Urinary bladder (tissue), 4 donors: Measurements from ENCODE around the gene ATF7IP2. TPM values are rescaled to one million over a fixed set of nuclear protein-coding genes. Genes with fewer than 3 reads are reported as not detected.
"Not testable (repeated sequence)": the region's sequence is repeated elsewhere in the genome, so short reads cannot be mapped to it uniquely, and the experiment has no call there.

Experiments
- DNase-seq: peaks from one replicate; pipeline ENCODE4 v3.0.0-alpha.2; 2015; ENCODE audit errors: extremely low spot score
- H3K27ac ChIP-seq: one replicate; pipeline ENCODE4 v1.5.1; 2013; ENCODE audit warnings: low read depth, mild to moderate bottlenecking, moderate library complexity
- H3K36me3 ChIP-seq: one replicate; pipeline ENCODE4 v1.6.1; 2013; ENCODE audit warnings: mild to moderate bottlenecking, moderate library complexity; ENCODE audit not compliant: insufficient read depth
- H3K4me1 ChIP-seq: one replicate; pipeline ENCODE4 v1.6.1; 2013; ENCODE audit warnings: mild to moderate bottlenecking, moderate library complexity; ENCODE audit not compliant: insufficient read depth
- H3K4me3 ChIP-seq: one replicate; pipeline ENCODE4 v1.5.1; 2013; ENCODE audit warnings: low read depth, low read length
- WGBS: extraction: QIAGEN DNeasy Blood & Tissue Kit; methylation state at CpG from one replicate; pipeline ENCODE4 v1.1.7; 2013; 5-methylcytosine and 5-hydroxymethylcytosine counted together
- polyA plus RNA-seq: library from polyadenylated mRNA; stranded (reverse); fragments of 200-250 nt; gene quantifications from one replicate; pipeline ENCODE4 v1.2.3, GENCODE V29; 2013
- total RNA-seq: library from RNA; depleted of rRNA; stranded (reverse); fragments of >200 nt; gene quantifications from one replicate; pipeline ENCODE4 v1.2.3, GENCODE V29; 2014
- donor health status: healthy with polysubstance abuse.
- donor health status: healthy.

ATF7IP2 gene
- total RNA-seq: 24.5 TPM
- polyA plus RNA-seq: 21.6 TPM

GRCh38 chr16:10385725-10386516 lies at the start of gene ATF7IP2:
Gene ATF7IP2, plus strand, starts transcription at chr16:10386061. Its CDS starts 44,560 bp downstream, at chr16:10430621.
- Histone ChIP-seq H3K36me3 (no peaks in the 10 kb centered on the region), H3K4me3 (peak within 1 kb of the TSS; percentile 39), H3K27ac (peak within 1 kb of the TSS; percentile 25), H3K4me1 (no peaks in the 10 kb centered on the region)
- DNase-seq: peak; percentile 55
- 5% methylated on average over 66 of the region's 66 CpGs for WGBS

GRCh38 chr16:10338426-10338825 lies 47.4 kb upstream of the ATF7IP2 start:
- no peak for DNase-seq
- WGBS: 21% methylated on average over 2 of the region's 2 CpGs

GRCh38 chr16:10339777-10340732 lies 45.8 kb upstream of the ATF7IP2 start:
- no peaks in the 10 kb centered on the region for H3K36me3 ChIP-seq
- no peak for DNase-seq
- H3K27ac ChIP-seq: no peak overlapping the region
- whole genome bisulfite sequencing: 89% methylated on average over 8 of the region's 8 CpGs
- no peak overlapping the region for H3K4me3 ChIP-seq
- H3K4me1 ChIP-seq: no peaks in the 10 kb centered on the region

More at GRCh38 chr16:10338426-10338825, 47.4 kb upstream of the ATF7IP2 start:
- no peak overlapping the region for H3K27ac ChIP-seq
- no peaks in the 10 kb centered on the region for H3K4me1 ChIP-seq
- H3K36me3 ChIP-seq: no peaks in the 10 kb centered on the region
- H3K4me3 ChIP-seq: no peak overlapping the region

- no peak for DNase-seq
- H3K36me3 ChIP-seq: no peaks in the 10 kb centered on the region
- no peak overlapping the region for H3K27ac ChIP-seq
- no peaks in the 10 kb centered on the region for H3K4me1 ChIP-seq
- WGBS: 48% methylated on average over 9 of the region's 9 CpGs
- H3K4me3 ChIP-seq: no peak overlapping the region
Measured at GRCh38 chr16:10343124-10343760, 42.6 kb upstream of the ATF7IP2 start.

GRCh38 chr16:10344699-10345098 lies 41.2 kb upstream of the ATF7IP2 start:
- not testable (repeated sequence) for H3K4me3 ChIP-seq, H3K4me1 ChIP-seq, DNase-seq, H3K27ac ChIP-seq, H3K36me3 ChIP-seq
- WGBS: 93% methylated on average over 1 of the region's 1 CpG

- H3K36me3 ChIP-seq: no peaks in the 10 kb centered on the region
- no peak for DNase-seq
- 98% methylated on average over 3 of the region's 3 CpGs for WGBS
Measured at GRCh38 chr16:10345629-10346028, 40.2 kb upstream of the ATF7IP2 start.

GRCh38 chr16:10349851-10350250 lies 36.0 kb upstream of the ATF7IP2 start:
- Histone ChIP-seq H3K36me3 (no peaks in the 10 kb centered on the region), H3K4me1 (no peaks in the 10 kb centered on the region), H3K27ac (no peak overlapping the region), H3K4me3 (no peak overlapping the region)
- no peak for DNase-seq
- WGBS: 80% methylated on average over 5 of the region's 5 CpGs

More at GRCh38 chr16:10345629-10346028, 40.2 kb upstream of the ATF7IP2 start:
- H3K4me3 ChIP-seq: no peak overlapping the region
- H3K4me1 ChIP-seq: no peaks in the 10 kb centered on the region
- H3K27ac ChIP-seq: no peak overlapping the region

GRCh38 chr16:10352262-10352661 lies 33.6 kb upstream of the ATF7IP2 start:
- H3K4me3 ChIP-seq: no peak overlapping the region
- no peak overlapping the region for H3K27ac ChIP-seq
- no peaks in the 10 kb centered on the region for H3K4me1 ChIP-seq
- no peaks in the 10 kb centered on the region for H3K36me3 ChIP-seq
- 66% methylated on average over 2 of the region's 2 CpGs for WGBS
- DNase-seq: no peak

- DNase-seq: no peak
- H3K36me3 ChIP-seq: no peaks in the 10 kb centered on the region
- WGBS: 96% methylated on average over 23 of the region's 23 CpGs
- no peak overlapping the region for H3K27ac ChIP-seq
- no peak overlapping the region for H3K4me3 ChIP-seq
- no peaks in the 10 kb centered on the region for H3K4me1 ChIP-seq
Measured at GRCh38 chr16:10355589-10355988, 30.3 kb upstream of the ATF7IP2 start.

- Histone ChIP-seq H3K36me3 (no peaks in the 10 kb centered on the region), H3K27ac (no peak overlapping the region), H3K4me3 (no peak overlapping the region), H3K4me1 (no peaks in the 10 kb centered on the region)
- 83% methylated on average over 11 of the region's 11 CpGs for WGBS
- DNase-seq: no peak
Measured at GRCh38 chr16:10356870-10357842, 28.7 kb upstream of the ATF7IP2 start.

GRCh38 chr16:10361747-10362076 lies 24.1 kb upstream of the ATF7IP2 start:
- DNase-seq, H3K4me3 ChIP-seq, H3K36me3 ChIP-seq, H3K27ac ChIP-seq, H3K4me1 ChIP-seq: not testable (repeated sequence)
- 95% methylated on average over 8 of the region's 8 CpGs for WGBS

GRCh38 chr16:10362077-10362863 lies 23.6 kb upstream of the ATF7IP2 start:
- 51% methylated on average over 9 of the region's 9 CpGs for WGBS
- Histone ChIP-seq H3K36me3 (no peaks in the 10 kb centered on the region), H3K4me1 (no peaks in the 10 kb centered on the region), H3K27ac (no peak overlapping the region), H3K4me3 (no peak overlapping the region)
- DNase-seq: no peak
